HL-60/S4 (cell line): ENCODE measurements around the gene FBXW10.
"Not testable (repeated sequence)": the region's sequence is repeated elsewhere in the genome, so short reads cannot be mapped to it uniquely, and the experiment has no call there.

Experiments
- in situ Hi-C: fragments of 300-500 bp; cut with MboI; formaldehyde crosslinking; loops from 2 replicates; pipeline ENCODE4 v1.14.3; 2022; ENCODE audit warnings: low sequenced_read_pairs

The FBXW10 gene

GRCh38 chr17:18753829-18754409 is 10.1 kb downstream of the FBXW10 start:
- in situ Hi-C loops = not testable (repeated sequence)

GRCh38 chr17:18755969-18756368 is 12.1 kb downstream of the FBXW10 start:
- in situ Hi-C loops = not testable (repeated sequence)

GRCh38 chr17:18757368-18758044 is 13.7 kb downstream of the FBXW10 start:
- in situ Hi-C loops = not testable (repeated sequence)

GRCh38 chr17:18758344-18758743 is 14.5 kb downstream of the FBXW10 start:
- in situ Hi-C loops = not testable (repeated sequence)

GRCh38 chr17:18760221-18760620 is 16.4 kb downstream of the FBXW10 start:
- in situ Hi-C loops = not testable (repeated sequence)

- in situ Hi-C loops = not testable (repeated sequence)
Measured at GRCh38 chr17:18770572-18770971, 26.7 kb downstream of the FBXW10 start.

- in situ Hi-C loops = not testable (repeated sequence)
Measured at GRCh38 chr17:18771066-18771465, 27.2 kb downstream of the FBXW10 start.

- in situ Hi-C loops = no loop called here
Measured at GRCh38 chr17:18772471-18772870, 28.6 kb downstream of the FBXW10 start.

- in situ Hi-C loops = not testable (repeated sequence)
Measured at GRCh38 chr17:18780991-18781718, 37.3 kb downstream of the FBXW10 start, which contains the start of gene TVP23B. Gene TVP23B, plus strand, starts transcription at chr17:18781183. Its CDS starts 111 bp downstream, at chr17:18781294.

- in situ Hi-C loops = not testable (repeated sequence)
Measured at GRCh38 chr17:18781805-18782204, 38.0 kb downstream of the FBXW10 start.

- in situ Hi-C loops = not testable (repeated sequence)
Measured at GRCh38 chr17:18785933-18786332, 42.1 kb downstream of the FBXW10 start.

GRCh38 chr17:18786890-18787289 is 43.0 kb downstream of the FBXW10 start:
- in situ Hi-C loops = not testable (repeated sequence)

- in situ Hi-C loops = not testable (repeated sequence)
Measured at GRCh38 chr17:18791402-18791801, 47.5 kb downstream of the FBXW10 start.

- in situ Hi-C loops = not testable (repeated sequence)
Measured at GRCh38 chr17:18794841-18795240, 51.0 kb downstream of the FBXW10 start.

- in situ Hi-C loops = not testable (repeated sequence)
Measured at GRCh38 chr17:18796887-18797286, 53.0 kb downstream of the FBXW10 start.

- in situ Hi-C loops = not testable (repeated sequence)
Measured at GRCh38 chr17:18803458-18804245, 59.8 kb downstream of the FBXW10 start.

GRCh38 chr17:18815924-18816323 is 72.1 kb downstream of the FBXW10 start:
- in situ Hi-C loops = not testable (repeated sequence)

GRCh38 chr17:18816489-18817371 is 72.9 kb downstream of the FBXW10 start:
- in situ Hi-C loops = not testable (repeated sequence)

GRCh38 chr17:18821430-18821829 is 77.6 kb downstream of the FBXW10 start:
- in situ Hi-C loops = not testable (repeated sequence)

- in situ Hi-C loops = not testable (repeated sequence)
Measured at GRCh38 chr17:18827613-18828012, 83.8 kb downstream of the FBXW10 start.
